ENCODE data around the gene WSCD1. TPM values are rescaled to one million over a fixed set of nuclear protein-coding genes. Genes with fewer than 3 reads are reported as not detected.

Gene WSCD1
- polyA plus RNA-seq, 4 donors: 1.7 to 5.0 (median 3.1) TPM

DNA sequence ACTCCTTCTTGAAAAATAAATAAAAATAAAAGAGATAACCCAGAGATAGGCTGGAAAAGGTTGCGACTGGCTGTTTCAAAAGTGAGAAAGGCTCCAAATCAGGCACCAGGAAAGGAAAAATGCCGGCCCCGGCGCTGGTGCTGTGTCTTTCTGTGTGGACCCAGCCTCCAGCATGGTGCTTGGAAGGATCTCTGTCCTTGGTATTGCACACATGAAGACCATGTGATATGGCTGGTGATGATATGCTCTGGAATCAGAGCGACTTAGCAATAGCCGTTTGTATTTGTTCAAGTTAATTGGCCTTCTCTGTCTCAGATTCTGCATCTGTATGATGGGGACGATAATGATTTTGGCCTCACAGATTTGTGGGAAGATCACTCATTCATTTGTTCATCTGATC, 3.4 kb downstream of the WSCD1 start:
- FAIRE-seq (no peak), DNase-seq (no peak)
- Histone ChIP-seq H3K27ac (ENCODE audit: low read depth in 1 of 3, low read length in 2 of 3) (no peak overlapping the region), H3K4me3 (ENCODE audit: low read depth in 1 of 3, low read length in 3 of 3) (no peak overlapping the region), H3K36me3 (ENCODE audit: control insufficient read depth in 3 of 3, insufficient read depth in 2 of 3, low read depth in 1 of 3, low read length in 3 of 3) (no peaks in the 10 kb centered on the region), H3K27me3 (ENCODE audit: control insufficient read depth in 3 of 3, insufficient read depth in 3 of 3, low read length in 3 of 3) (peaks cover 2 to 21% (median 17%) of the 10 kb centered on the region in 3 donors), H3K9me3 (ENCODE audit: control insufficient read depth in 2 of 2, insufficient read depth in 1 of 2, low read depth in 1 of 2, low read length in 1 of 2) (no peaks in the 10 kb centered on the region), H3K4me1 (ENCODE audit: control insufficient read depth in 3 of 3, insufficient read depth in 2 of 3, low read depth in 1 of 3, low read length in 2 of 3) (no peaks in the 10 kb centered on the region)
- 86 to 97% (median 89%) methylated on average over 7 of the region's 7 CpGs for WGBS, 3 donors

DNA sequence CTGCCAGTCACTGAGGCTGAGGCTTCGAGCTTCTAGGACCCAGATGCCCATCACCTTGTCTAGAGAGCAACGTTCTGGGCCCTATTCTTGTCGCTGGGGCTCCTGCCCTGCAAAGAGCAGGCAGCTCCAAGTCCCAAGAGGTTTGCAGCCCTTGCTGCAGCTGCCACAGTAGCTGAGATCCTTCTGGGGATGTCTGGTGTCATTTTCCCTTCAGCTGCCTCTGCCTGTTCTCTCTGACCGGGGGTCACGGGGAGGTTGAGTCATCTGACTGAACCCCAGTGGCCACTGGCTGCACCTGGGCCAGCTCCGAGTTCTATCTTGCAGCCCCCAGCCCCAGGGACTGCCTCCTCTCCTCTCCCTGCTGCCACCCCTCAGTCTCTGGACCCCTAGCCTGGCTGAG, 4.9 kb downstream of the WSCD1 start:
- WGBS, 3 donors: 70 to 82% (median 79%) methylated on average over 6 of the region's 6 CpGs
- no peak for DNase-seq
- no peaks in the 10 kb centered on the region for H3K4me1 ChIP-seq (ENCODE audit: control insufficient read depth in 3 of 3, insufficient read depth in 2 of 3, low read depth in 1 of 3, low read length in 2 of 3)
- FAIRE-seq: no peak
- H3K36me3 ChIP-seq (ENCODE audit: control insufficient read depth in 3 of 3, insufficient read depth in 2 of 3, low read depth in 1 of 3, low read length in 3 of 3): no peaks in the 10 kb centered on the region
- H3K27me3 ChIP-seq (ENCODE audit: control insufficient read depth in 3 of 3, insufficient read depth in 3 of 3, low read length in 3 of 3): peaks cover 0 to 12% (median 9%) of the 10 kb centered on the region in 3 donors
- no peak overlapping the region for H3K27ac ChIP-seq (ENCODE audit: low read depth in 1 of 3, low read length in 2 of 3)
- no peak overlapping the region for H3K4me3 ChIP-seq (ENCODE audit: low read depth in 1 of 3, low read length in 3 of 3)
- no peaks in the 10 kb centered on the region for H3K9me3 ChIP-seq (ENCODE audit: control insufficient read depth in 2 of 2, insufficient read depth in 1 of 2, low read depth in 1 of 2, low read length in 1 of 2)

DNA sequence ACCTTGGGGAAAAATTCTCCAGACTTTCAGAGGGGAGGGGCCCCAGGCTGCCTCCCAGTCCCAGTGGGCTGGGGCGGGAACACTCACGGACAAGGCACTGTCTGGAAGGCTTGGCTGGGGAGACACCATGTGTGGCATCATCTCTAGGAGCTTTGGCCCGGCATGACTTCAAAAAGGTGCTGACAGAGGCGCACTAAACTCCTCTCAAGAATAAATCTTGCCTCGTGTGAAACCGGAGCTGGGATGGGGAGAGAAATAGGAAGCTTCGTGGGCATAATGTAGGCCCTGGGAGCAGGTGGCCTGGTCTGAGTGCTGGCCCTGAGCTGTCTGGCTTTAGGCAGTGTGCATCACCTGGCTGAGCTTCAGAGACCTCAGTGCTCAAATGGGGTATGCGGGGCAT, 5.7 kb downstream of the WSCD1 start:
- Histone ChIP-seq H3K9me3 (ENCODE audit: control insufficient read depth in 2 of 2, insufficient read depth in 1 of 2, low read depth in 1 of 2, low read length in 1 of 2) (no peaks in the 10 kb centered on the region), H3K36me3 (ENCODE audit: control insufficient read depth in 3 of 3, insufficient read depth in 2 of 3, low read depth in 1 of 3, low read length in 3 of 3) (no peaks in the 10 kb centered on the region), H3K27me3 (ENCODE audit: control insufficient read depth in 3 of 3, insufficient read depth in 3 of 3, low read length in 3 of 3) (peaks cover 0 to 12% (median 9%) of the 10 kb centered on the region in 3 donors), H3K4me1 (ENCODE audit: control insufficient read depth in 3 of 3, insufficient read depth in 2 of 3, low read depth in 1 of 3, low read length in 2 of 3) (no peaks in the 10 kb centered on the region), H3K4me3 (ENCODE audit: low read depth in 1 of 3, low read length in 3 of 3) (no peak overlapping the region), H3K27ac (ENCODE audit: low read depth in 1 of 3, low read length in 2 of 3) (no peak overlapping the region)
- no peak for FAIRE-seq
- 82 to 87% (median 83%) methylated on average over 8 of the region's 8 CpGs for WGBS, 3 donors
- no peak for DNase-seq

DNA sequence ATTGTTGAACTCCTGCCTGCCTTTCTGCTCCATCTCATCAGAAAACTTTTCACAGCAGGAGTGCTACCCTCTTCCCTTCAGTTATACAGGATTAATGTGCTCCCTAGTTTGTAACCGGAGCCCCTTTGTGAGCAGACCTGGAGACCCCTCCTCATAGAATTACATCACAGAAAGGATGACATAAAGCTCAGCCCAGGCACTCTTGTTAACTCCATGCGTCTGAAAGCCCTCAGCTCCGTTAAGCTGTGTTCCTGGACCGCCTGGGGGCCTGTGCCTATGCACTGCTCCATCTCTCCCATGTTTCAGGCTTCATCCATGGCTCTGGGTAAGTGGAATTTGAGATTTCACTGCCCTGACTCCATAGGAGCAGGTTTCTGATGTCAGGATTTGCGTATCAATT, 7.6 kb downstream of the WSCD1 start:
- FAIRE-seq: no peak
- H3K4me3 ChIP-seq (ENCODE audit: low read depth in 1 of 3, low read length in 3 of 3): no peak overlapping the region

DNA sequence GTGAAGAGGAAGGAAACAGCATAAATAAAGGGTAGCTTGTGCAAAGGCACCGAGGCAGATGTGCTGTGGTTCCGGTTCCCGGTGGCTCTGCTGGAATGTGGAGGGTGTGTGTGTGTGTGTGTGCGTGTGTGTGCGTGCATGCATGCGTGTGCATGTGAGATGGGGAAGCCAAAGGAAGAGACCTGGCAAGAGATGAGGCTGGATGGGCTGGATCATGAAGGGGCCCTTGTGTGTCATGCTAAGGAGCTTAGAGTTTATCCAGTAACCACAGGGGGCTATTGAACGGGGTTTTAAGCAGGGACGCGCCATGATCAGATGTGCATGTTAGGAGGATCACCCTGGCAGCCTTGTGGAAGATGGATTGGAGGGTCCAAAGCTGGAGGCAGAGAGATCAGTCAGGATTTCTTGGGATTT, 8.3 kb downstream of the WSCD1 start:
- Histone ChIP-seq H3K27ac (ENCODE audit: low read depth in 1 of 3, low read length in 2 of 3) (no peak overlapping the region), H3K9me3 (ENCODE audit: control insufficient read depth in 2 of 2, insufficient read depth in 1 of 2, low read depth in 1 of 2, low read length in 1 of 2) (no peaks in the 10 kb centered on the region), H3K36me3 (ENCODE audit: control insufficient read depth in 3 of 3, insufficient read depth in 2 of 3, low read depth in 1 of 3, low read length in 3 of 3) (no peaks in the 10 kb centered on the region), H3K4me1 (ENCODE audit: control insufficient read depth in 3 of 3, insufficient read depth in 2 of 3, low read depth in 1 of 3, low read length in 2 of 3) (no peaks in the 10 kb centered on the region), H3K4me3 (ENCODE audit: low read depth in 1 of 3, low read length in 3 of 3) (no peak overlapping the region), H3K27me3 (ENCODE audit: control insufficient read depth in 3 of 3, insufficient read depth in 3 of 3, low read length in 3 of 3) (peaks cover 0 to 2% (median 0%) of the 10 kb centered on the region in 3 donors)
- no peak for DNase-seq
- WGBS, 3 donors: 84 to 90% (median 87%) methylated on average over 9 of the region's 9 CpGs
- FAIRE-seq: no peak

More for the DNA sequence above, 7.6 kb downstream of the WSCD1 start:
- H3K9me3 ChIP-seq (ENCODE audit: control insufficient read depth in 2 of 2, insufficient read depth in 1 of 2, low read depth in 1 of 2, low read length in 1 of 2): no peaks in the 10 kb centered on the region
- WGBS, 3 donors: 69 to 86% (median 81%) methylated on average over 5 of the region's 5 CpGs
- H3K27ac ChIP-seq (ENCODE audit: low read depth in 1 of 3, low read length in 2 of 3): no peak overlapping the region
- no peaks in the 10 kb centered on the region for H3K36me3 ChIP-seq (ENCODE audit: control insufficient read depth in 3 of 3, insufficient read depth in 2 of 3, low read depth in 1 of 3, low read length in 3 of 3)
- H3K27me3 ChIP-seq (ENCODE audit: control insufficient read depth in 3 of 3, insufficient read depth in 3 of 3, low read length in 3 of 3): peaks cover 0 to 2% (median 0%) of the 10 kb centered on the region in 3 donors
- DNase-seq: no peak
- H3K4me1 ChIP-seq (ENCODE audit: control insufficient read depth in 3 of 3, insufficient read depth in 2 of 3, low read depth in 1 of 3, low read length in 2 of 3): no peaks in the 10 kb centered on the region

DNA sequence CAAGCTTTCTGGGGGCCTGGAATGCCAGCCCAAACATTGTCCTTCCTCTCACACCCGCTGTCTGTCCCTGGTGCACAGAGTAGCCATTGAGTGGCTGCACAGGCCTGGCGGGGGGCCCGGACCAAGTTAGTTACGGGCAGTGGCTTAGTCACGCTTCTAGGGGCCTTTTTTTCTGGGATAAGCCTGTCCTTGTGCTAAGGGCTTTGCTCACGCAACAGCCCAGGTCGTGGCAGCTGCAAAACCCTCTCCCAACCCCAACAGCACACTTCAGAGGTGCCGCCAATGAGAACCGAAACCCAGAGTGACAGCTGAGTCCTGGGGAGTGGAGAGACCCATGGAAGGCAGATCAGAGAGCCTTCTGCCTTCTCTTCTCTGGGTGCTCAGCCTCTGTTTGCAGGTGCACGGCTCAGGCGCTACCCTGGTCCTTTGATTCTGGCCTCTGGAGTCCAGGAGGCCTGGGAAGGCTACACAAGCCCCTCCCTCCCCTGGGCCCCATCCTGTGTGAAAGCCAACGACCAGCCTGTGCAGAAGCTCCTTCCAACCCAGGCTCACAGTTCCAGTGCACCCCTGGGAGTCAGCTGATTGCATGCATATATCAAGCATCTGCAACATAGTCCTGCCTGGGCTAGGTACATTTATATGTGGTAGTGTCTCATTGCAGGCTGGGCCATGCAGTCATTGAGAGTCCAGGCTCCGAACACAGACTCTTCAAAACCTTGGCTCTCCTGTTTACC, 9.1 kb downstream of the WSCD1 start:
- Histone ChIP-seq H3K36me3 (ENCODE audit: control insufficient read depth in 3 of 3, insufficient read depth in 2 of 3, low read depth in 1 of 3, low read length in 3 of 3) (no peaks in the 10 kb centered on the region), H3K4me3 (ENCODE audit: low read depth in 1 of 3, low read length in 3 of 3) (no peak overlapping the region), H3K4me1 (ENCODE audit: control insufficient read depth in 3 of 3, insufficient read depth in 2 of 3, low read depth in 1 of 3, low read length in 2 of 3) (no peaks in the 10 kb centered on the region), H3K27me3 (ENCODE audit: control insufficient read depth in 3 of 3, insufficient read depth in 3 of 3, low read length in 3 of 3) (peaks cover 0 to under 1% (median 0%) of the 10 kb centered on the region in 3 donors), H3K27ac (ENCODE audit: low read depth in 1 of 3, low read length in 2 of 3) (no peak overlapping the region), H3K9me3 (ENCODE audit: control insufficient read depth in 2 of 2, insufficient read depth in 1 of 2, low read depth in 1 of 2, low read length in 1 of 2) (no peaks in the 10 kb centered on the region)
- DNase-seq (no peak), FAIRE-seq (no peak)
- 76 to 84% (median 79%) methylated on average over 13 of the region's 13 CpGs for WGBS, 3 donors

DNA sequence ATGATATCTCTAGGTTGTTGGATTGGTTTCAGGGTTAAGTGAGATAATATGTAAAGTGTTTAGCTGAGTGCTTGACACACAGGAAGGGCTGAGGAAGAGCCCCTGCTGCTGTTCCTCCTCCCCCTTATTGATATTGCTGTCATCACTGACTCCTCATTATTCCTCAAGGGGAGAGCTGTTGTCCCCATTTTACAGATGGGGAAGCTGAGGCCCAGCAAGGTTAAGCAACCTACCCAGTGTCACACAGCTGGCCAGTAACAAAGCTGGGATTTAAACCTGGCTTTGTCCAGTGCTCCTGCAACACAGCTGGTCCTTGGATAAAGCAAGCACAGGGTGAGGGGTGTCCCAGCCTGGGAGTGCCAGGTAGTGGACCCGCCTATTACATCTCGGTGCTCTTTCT, 9.8 kb downstream of the WSCD1 start:
- FAIRE-seq (no peak), DNase-seq (no peak)
- Histone ChIP-seq H3K9me3 (ENCODE audit: control insufficient read depth in 2 of 2, insufficient read depth in 1 of 2, low read depth in 1 of 2, low read length in 1 of 2) (no peaks in the 10 kb centered on the region), H3K4me1 (ENCODE audit: control insufficient read depth in 3 of 3, insufficient read depth in 2 of 3, low read depth in 1 of 3, low read length in 2 of 3) (no peaks in the 10 kb centered on the region), H3K36me3 (ENCODE audit: control insufficient read depth in 3 of 3, insufficient read depth in 2 of 3, low read depth in 1 of 3, low read length in 3 of 3) (no peaks in the 10 kb centered on the region), H3K27ac (ENCODE audit: low read depth in 1 of 3, low read length in 2 of 3) (no peak overlapping the region), H3K27me3 (ENCODE audit: control insufficient read depth in 3 of 3, insufficient read depth in 3 of 3, low read length in 3 of 3) (no peaks in the 10 kb centered on the region), H3K4me3 (ENCODE audit: low read depth in 1 of 3, low read length in 3 of 3) (no peak overlapping the region)
- 85 to 91% (median 90%) methylated on average over 2 of the region's 2 CpGs for WGBS, 3 donors

DNA sequence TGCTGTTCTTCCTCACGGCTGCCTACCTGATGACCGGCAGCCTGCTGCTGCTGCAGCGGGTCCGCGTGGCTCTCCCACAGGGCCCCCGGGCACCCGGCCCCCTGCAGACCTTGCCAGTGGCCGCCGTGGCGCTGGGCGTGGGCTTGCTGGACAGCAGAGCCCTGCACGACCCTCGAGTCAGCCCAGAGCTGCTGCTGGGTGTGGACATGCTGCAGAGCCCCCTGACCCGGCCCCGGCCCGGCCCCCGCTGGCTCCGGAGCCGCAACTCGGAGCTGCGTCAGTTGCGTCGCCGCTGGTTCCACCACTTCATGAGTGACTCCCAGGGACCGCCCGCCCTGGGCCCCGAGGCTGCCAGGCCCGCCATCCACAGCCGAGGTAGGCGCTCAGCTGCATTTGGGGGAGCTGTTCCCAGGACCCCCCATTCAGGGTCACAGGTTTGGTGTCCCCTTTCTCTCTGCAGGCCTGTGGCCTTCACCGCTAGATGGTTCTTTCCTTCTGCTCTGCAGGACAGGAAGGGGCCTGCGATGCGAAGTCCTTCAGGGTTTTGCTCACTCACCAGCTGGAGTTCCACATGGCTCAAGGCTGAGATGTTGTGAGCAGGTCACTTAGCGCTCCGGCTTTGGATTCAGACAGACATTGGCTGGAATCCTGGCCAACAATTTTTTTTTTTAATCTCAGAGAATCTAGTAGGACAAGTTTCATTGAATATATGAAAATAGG, 10.7 kb downstream of the WSCD1 start:
- Histone ChIP-seq H3K27me3 (ENCODE audit: control insufficient read depth in 3 of 3, insufficient read depth in 3 of 3, low read length in 3 of 3) (no peaks in the 10 kb centered on the region), H3K27ac (ENCODE audit: low read depth in 1 of 3, low read length in 2 of 3) (no peak overlapping the region), H3K4me1 (ENCODE audit: control insufficient read depth in 3 of 3, insufficient read depth in 2 of 3, low read depth in 1 of 3, low read length in 2 of 3) (no peaks in the 10 kb centered on the region), H3K4me3 (ENCODE audit: low read depth in 1 of 3, low read length in 3 of 3) (no peak overlapping the region), H3K9me3 (ENCODE audit: control insufficient read depth in 2 of 2, insufficient read depth in 1 of 2, low read depth in 1 of 2, low read length in 1 of 2) (no peaks in the 10 kb centered on the region), H3K36me3 (ENCODE audit: control insufficient read depth in 3 of 3, insufficient read depth in 2 of 3, low read depth in 1 of 3, low read length in 3 of 3) (no peaks in the 10 kb centered on the region)
- FAIRE-seq (no peak), DNase-seq (no peak)
- WGBS, 3 donors: 91 to 92% (median 91%) methylated on average over 33 to 35 of the region's 35 CpGs

Data from small intestine (tissue), 7 donors.